GM19238 (cell line): ENCODE results near the gene POLR1C.
"Not testable (repeated sequence)": the region's sequence is repeated elsewhere in the genome, so short reads cannot be mapped to it uniquely, and the experiment has no call there.

Experiments used
- DNase-seq: peaks from one replicate; pipeline ENCODE4 v3.0.0; 2011; ENCODE audit warnings: low spot score; ENCODE audit not compliant: insufficient read length

POLR1C gene, protein sequence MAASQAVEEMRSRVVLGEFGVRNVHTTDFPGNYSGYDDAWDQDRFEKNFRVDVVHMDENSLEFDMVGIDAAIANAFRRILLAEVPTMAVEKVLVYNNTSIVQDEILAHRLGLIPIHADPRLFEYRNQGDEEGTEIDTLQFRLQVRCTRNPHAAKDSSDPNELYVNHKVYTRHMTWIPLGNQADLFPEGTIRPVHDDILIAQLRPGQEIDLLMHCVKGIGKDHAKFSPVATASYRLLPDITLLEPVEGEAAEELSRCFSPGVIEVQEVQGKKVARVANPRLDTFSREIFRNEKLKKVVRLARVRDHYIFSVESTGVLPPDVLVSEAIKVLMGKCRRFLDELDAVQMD

DNA sequence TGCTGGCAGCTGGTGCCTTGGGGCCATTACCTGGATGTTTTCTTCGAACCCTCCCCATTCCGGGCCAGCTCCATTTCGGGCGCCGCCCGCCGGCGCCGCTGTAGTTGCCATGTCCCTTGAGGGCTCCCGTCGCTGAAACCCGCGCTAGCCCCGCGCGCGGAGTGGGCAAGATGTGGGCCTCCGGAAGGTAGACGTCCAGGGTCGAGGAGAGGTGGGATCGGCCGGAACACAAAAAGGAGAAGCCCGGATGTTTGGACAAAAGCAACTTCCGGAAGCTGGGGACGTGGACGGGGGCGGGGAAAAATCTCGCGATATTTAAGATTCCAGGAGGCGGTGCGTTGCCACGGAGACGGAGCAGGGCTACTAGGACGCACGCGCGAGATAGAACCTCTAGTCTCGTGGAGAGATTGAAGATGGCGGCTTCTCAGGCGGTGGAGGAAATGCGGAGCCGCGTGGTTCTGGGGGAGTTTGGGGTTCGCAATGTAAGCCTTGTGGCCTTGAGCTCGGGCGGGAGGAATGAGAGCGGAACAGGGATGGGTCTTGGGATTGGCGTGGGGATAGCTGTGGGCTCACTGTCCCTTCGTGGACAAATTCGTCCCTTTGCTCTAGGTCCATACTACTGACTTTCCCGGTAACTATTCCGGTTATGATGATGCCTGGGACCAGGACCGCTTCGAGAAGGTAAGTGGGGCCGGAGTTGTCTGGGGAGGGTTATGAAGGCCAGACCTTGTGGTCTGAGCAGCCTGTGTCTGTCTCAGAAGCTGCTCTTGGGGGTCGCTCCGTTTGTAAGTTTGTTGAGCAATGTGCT, at the start of gene POLR1C, which contains the start of gene YIPF3:
TSS of gene POLR1C (plus strand) at position 393 of the 808 bp plus-strand sequence. CDS start at position 414, 21 bp downstream.
TSS of gene YIPF3 (minus strand) at position 230 of the 808 bp plus-strand sequence. CDS start at position 111, 119 bp downstream.
- peak; percentile 97 for DNase-seq

DNA sequence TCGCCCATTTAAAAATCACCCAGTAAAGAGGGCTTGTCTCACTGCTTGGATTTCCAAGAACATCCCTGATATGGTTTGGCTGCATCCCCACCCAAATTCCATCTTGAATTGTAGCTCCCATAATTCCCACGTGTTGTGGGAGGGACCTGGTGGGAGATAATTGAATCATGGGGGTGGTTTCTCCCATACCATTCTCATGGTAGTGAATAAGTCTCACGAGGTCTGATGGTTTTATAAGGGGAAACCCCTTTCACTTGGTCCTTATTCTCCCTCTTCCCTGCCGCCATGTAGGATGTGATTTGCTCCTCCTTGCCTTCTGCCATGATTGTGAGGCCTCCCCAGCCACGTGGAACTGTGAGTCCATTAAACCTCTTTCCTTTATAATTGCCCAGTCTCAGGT, 49.6 kb upstream of the POLR1C start:
- not testable (repeated sequence) for DNase-seq

DNA sequence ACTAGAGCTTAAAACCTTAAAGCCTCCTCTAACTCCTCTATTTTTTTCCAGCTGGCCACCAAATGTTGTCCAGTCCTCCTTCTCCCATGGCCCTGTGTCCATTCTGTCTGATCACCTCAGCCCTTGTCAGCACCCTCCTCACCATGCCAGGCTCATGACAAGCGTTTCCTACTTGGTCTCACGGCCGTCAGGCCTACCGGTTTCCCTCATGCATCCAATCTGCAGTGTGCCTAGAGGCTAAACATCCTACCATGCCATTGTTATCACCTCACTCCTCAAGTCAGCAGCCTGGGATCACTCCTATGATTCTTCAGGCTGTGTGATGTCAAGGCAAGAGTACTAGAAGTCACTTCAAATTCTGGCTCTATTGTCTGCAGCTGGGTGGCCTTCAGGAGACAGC, 49.1 kb upstream of the POLR1C start:
- no peak for DNase-seq

DNA sequence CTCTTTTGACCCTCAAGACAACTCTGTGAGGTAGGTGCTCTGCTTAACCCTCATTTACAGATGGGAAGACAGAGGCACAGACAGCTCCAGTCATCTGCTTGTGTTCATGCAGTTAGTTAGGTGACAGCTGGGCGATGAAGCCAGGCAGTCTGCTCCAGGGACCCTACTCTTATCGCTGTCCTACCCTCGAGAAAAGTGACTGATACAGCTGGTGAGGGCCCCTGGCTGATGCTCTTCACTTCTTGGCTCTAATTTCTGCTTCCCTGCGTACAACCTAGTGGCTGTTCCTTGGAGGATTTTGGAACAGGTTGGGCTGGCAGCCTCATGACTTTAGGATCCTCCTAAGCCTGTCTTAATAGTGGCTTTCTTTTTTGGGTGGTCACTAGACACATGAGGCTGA, 48.6 kb upstream of the POLR1C start:
- no peak for DNase-seq

DNA sequence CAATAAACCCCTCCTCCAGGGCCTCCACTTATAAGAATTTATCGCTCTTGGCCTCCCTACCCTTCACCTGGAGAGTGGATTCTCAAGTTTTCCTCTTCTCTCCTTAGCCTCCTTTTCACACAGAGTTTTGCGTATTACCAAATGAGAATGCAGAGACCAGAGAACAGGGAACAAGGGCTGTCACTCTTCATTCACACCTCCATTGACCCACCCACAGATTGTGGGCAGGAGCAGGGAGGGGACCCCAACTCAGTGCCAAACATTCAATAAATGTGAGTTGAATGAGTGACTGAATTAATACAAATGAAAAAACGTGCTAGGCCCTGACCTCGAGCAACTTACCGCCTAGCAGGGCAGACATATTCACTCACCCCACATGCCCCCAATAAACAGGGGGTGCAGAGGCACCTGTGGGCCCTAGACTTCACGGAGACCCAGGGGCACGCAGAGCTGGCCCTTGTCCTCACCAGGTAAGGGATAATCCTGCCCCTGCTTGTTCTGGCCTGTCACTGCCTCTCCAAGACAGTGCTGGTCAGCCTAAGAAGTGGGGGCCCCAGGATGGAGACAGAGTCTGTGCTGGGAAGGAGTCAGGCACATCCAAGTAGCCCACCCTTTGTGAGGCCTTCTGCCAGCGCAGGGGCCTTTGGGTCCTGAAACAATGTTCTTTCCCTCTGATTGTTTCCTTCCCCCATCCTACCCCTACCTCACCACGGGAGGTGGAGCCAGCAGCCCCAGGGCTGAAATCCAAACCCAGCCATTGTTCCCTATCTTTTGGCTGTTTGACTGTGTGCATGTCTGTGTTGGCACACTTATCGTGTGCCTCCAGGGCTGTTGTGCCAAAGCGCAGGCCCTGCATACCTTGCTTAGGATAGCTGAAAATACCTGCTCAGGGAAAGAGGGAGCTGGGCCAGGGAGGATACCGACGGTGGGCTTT, 47.9 kb upstream of the POLR1C start:
- no peak for DNase-seq

DNA sequence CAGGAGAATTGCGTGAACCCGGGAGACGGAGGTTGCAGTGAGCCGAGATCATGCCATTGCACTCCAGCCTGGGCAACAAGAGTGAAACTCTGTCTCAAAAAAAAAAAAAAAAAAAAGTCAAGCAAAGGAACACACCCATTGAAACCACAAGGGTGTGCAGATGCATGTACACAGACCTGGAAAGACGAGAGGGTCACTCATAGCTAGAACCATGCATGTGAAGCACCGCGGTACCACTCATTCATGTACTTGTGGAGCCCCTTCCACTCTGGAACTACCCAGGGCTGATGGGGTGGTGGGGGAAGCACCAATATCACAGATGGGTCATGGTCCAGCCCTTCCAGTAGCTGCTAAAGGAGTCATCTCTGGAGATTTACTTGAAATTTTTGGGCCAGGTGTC, 46.9 kb upstream of the POLR1C start:
- DNase-seq: no peak

DNA sequence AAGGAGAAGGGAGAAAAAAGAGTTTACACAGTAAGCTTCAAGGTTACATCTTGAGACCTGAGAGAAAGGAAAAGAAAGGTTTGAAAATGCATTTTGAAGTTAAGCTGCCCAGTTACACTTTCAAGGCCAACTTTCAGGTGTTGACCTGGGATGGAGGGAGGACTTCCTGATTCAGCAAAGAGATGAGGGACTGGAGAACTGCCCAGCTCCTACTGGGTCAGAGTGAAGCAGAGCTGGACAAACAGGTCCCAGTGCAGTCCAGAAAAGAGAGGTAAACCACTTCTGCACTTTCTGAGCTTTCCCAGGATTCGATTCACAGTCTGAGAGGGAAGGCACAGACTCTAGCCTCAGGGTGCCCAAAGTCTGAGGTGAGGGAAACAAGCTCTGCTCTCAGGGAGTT, 45.5 kb upstream of the POLR1C start:
- DNase-seq: no peak

DNA sequence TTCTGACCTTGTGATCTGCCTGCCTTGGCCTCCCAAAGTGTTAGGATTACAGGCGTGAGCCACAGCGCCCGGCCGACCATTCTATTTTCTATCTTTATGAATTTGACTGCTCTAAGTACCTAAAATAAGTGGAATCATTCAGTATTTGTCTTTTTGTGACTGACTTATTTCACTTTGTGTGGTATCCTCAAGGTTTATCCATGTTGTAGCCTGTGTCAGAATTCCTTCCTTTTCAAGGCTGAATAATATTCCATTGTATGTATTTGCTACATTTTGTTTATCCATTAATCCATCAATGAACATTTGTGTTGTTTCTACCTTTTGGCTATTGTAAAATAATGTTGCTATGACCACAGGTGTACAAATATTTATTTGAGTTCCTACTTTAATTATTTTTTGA, 44.4 kb upstream of the POLR1C start:
- no peak for DNase-seq

DNA sequence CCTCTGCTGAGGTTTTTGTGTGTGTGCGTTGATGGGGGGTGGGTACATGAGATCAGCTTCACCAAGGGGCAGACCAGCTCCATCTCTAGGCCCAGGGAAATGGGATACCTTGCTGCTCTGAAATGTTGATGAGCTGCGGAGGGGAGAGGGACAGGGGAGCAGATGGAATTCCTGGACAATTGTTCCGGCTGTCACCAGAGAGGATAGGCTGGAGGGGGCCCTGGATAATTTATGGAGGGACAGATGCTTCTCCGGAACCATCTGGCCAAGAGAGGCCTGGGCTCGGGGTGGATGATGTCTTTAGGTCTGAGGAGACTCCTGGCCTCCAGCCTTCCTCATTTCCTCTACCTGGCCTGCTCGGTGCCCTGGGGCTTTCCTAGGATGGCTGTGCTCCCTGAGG, 41.4 kb upstream of the POLR1C start:
- no peak for DNase-seq

DNA sequence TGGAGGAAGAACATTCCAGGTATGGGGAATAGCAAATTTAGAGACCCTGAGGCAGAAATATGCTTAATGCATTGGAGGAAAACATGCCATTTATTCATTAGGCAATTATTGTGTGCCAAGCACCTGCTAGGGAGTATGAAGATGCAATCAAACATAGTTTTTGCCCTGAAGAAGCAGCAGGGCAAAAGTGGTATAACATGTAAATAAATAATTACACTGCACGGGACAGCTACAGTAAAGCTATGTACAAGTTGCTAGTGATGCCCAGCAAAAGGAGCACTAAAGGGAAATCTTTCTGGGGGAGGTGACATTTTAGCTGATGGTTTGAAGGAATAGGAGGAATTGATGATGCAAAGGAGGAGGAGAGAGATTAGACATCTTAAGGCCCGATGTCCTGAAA, 40.1 kb upstream of the POLR1C start:
- no peak for DNase-seq

DNA sequence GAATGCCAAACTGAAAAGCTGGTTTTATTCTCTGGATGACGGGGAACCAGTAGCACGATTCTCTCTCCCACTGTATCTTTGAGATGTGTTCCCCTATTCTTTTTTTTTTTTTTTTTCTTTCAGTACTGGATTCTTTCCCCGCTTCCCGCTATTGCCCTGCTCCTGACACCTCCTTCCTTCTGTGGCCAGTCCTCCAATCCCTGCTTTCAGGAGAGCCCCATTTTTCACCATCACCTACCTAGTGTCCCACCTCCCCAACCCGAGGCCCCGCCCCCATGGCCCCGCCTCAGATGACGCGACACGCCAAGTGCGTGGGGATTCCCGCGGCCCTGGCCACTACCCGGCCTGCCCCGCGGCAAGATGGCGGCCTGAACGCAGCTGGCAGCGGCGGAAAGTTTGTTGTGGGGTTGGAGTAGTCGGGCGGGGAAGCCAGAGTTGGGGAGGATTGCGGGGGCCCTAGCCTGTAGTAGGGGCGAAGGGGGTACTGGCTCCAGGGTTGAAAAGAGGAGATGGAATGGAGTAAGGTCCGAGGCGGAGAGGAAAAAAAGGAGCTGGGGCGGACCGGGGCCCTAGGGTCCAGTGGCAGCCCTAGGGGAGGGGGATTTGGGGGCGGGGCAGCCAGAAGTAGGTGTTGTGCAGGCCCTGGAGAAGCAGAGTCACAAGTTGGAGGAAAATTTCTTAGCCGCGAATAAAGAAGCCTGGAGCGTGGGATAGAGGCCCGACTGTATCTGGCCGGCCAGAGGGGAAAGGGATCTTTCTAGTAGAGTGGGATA, 39.5 kb upstream of the POLR1C start, which contains the start of gene TJAP1:
TSS of gene TJAP1 (plus strand) at position 336 of the 773 bp plus-strand sequence. CDS start 21,432 bp downstream, outside the sequence.
- DNase-seq: peak; percentile 91

DNA sequence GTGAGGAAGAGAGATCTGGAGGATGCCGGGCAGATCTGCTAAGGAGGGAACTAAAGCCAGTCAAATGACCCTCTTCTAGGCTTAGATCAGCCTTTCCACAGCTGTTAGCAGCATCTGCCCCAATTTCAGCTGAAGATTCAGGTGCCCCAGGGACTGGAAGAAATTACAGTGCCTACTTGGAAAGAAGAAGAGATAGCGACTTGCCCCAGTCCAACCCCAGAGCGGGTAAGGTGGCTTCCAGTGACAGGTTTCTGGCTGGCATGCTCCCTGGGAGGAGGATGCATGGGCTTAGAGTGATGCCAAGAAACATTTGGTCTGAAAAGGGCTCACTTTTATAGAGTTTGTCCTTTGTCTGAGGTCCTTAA, 38.9 kb upstream of the POLR1C start:
- DNase-seq: no peak

DNA sequence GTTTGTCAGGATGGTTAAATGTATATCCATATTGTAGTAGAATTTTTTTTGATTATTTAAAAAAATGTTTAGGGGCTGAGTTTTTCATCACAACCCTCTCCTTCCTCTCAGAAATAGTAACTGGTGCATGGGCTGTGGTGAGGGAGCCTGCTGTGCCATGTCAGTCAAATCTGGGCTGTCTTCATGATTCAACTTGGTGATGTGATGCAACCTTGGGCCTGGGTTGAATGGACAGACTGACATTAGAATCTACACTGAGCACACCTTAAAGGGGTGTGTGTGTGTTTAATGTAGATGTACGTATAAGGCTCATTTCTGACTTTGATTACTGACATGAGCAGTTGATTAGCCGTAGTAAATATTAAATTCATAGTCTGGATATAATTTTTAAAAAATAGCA, 35.8 kb upstream of the POLR1C start:
- DNase-seq: no peak

DNA sequence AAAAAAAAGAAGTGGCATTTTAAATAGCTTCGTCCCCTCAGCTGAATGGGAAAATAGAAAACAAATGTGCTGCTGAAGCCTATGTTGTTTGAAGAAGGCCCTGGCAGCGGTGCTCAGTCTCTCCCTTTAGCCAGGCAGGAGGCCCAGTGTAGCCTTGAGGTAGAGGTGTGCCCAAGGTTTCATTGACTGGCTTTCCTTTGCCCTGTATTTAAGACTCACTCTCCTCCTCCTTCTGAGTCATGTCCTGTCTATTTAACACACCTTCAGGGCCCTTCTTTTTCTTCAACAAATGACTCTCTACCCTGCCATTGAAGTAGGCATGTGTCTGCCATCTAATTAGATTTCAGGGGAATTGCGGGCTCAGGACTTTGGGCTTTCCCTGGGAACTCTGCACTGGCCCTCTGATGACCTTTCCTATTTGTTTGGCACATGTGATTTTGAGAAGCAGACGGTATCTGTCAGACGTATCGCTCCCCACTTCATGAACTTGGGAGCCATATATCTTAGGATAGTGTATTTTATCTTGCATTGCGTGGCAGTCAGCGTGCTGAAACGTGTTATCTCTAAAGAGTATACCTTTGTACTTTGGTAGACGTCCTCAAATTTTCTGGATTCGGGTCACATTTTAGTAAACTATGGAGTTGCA, 35.2 kb upstream of the POLR1C start:
- DNase-seq: no peak

DNA sequence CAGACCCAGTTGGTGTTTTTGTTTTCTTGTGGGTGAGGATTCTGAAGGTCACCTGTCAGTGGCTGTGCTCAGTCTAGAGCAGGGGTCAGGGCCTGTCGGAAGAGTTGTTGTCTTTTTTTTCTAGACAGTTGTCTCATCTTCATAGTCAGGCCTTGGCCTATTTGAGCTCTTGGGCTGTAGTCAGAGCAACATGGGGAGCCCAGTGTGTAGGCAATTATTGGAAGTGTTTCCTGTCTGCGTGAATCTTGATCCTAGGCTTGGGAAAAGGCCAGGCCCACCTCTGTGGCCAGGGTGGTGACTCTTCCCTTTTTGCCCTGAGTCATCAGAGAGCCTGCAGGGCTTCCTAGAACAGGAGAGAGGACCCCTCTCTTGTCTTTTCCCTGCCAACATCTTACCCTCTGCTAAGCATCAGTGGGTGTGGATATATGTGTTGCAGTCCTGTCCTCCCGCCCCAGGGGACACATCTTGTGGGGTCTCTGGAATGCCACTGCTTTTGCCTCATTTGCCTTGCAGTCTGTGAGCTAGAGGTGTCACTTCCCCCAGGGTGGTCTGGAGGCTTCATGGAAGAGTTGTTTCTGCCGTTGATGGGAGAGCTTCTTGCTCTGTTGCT, 28.1 kb upstream of the POLR1C start:
- no peak for DNase-seq

DNA sequence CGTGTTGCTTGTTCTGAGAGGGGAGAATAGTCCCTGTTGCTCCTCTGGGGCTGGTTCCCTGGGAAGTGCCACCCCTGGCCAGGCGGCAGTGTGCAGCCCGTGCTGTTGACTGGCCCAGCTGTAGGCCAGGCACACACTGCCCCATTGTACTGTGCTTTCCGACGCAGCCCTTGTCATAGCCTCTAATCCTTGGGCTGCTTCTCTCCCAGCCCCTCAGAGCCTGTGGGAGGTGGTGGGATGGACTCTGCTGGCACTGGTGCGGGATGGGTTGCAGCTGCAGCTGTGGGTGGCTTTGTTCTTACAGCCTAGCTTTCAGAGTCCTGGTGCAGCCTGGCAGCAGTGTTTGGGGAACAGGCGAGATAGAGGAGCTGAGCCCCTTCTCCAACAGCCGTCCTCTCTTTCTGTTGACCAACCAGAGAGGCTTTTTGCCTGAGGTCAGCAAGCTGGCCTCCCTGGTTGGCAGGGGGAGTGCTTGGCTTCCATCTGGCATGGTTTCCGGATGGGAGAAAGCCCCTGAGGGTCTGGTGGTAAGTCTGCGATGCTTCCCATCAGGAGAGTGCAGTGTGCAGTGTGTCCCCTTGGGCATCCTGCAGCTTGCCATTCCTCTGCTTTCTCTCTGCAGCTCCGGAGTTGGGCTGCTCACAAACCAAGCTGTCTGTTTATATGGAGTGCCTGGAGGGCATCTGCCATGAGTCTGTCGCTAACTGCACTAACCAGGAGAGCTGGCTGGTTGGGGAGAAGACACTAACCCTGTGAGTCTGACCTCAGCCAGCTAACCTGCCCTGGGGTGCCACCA, 27.4 kb upstream of the POLR1C start:
- DNase-seq: no peak

DNA sequence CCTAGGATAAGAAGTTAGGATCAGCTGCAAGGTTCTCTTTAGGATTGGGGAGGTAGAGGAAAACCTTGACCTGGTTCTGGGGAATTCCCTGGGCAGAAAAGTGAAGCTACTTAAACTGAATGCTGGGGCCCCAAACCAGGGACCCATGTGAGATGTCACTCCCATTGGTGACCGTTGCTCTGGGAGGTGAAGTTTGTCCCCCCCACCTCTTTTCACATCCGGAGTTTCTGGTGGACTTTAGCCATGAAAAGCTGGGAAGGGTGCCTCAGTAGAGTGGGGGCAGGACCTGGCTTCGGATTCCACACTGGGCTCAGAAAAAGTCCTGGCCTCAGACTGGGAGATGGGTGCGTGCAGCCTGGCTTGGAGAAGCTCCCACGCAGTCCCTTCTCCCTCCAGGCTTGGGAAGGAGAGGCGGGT, 26.4 kb upstream of the POLR1C start:
- no peak for DNase-seq

DNA sequence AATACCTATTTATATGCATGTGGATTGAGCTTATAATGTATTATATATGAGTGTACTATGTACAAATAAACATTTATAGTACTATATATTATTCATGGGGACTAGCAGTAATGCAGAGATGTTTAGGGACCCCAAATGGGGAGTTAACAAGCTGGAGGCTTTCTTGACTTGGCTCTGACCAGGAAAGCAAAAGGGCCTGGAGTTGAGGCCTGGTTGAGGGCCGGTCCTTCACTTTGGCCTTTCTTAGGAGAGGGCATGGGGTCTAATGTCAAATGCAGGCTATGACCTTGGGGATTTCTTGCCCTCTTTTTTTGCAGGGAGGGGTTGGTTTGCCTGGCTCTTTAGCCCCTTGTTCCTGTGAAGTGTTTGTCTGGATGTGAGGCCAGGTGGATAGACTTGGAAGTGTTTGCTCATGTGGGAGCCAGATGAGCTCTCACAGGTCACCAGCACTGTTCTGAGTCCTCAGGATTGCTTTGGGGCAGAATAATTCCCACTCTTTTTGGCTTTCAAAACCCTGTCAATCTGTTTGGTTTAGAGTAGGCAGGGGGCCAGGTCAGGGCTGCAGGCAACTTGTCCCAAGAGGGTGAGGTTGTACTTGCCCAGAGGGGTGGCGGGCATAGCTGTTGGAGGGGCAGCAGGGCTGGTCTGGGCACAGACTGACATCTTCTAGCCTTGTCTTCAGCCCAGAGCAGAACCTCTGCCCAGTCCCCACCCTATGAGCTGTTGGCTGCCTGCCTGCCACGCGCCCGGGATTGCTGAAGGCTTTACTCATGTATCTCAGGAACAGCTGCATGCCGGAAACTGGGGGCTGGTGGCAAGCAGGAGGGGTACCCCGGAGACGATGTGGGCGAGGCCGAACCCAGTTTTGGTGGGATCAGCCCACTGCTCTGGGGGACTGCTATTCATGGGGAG, 24.9 kb upstream of the POLR1C start:
- DNase-seq: no peak
